Measurements from ENCODE around the gene KDM2A.
A peak's percentile ranks its signal among the peaks of the same experiment; 100 is the strongest.

KDM2A gene

DNA sequence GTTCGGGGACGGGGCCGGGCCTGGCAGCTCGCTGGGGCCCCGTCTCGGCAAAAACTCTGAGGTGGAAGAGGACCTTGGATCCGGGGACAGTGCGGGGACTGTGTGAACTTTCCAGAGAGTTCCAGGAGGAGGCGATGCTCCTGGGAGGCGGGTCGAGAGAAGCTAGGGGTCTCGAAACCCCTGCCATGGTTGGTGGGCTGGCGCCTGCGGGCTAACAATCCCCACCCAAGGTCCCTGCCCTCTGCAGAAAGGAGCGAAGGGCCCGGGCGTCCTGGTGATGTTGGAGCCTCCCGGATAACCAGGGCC, 142.5 kb downstream of the KDM2A start:
- Histone ChIP-seq H3K4me3 (replicated peaks; ENCODE audit: low read depth, low read length) (no peak overlapping the region), H3K27me3 (replicated peaks; ENCODE audit: control insufficient read depth, insufficient read depth, low read length) (no peaks in the 10 kb centered on the region), H3K36me3 (ENCODE audit: control insufficient read depth, insufficient read depth, low read length) (peaks cover 3% of the 10 kb centered on the region)
- TF ChIP-seq, protein P1, sequence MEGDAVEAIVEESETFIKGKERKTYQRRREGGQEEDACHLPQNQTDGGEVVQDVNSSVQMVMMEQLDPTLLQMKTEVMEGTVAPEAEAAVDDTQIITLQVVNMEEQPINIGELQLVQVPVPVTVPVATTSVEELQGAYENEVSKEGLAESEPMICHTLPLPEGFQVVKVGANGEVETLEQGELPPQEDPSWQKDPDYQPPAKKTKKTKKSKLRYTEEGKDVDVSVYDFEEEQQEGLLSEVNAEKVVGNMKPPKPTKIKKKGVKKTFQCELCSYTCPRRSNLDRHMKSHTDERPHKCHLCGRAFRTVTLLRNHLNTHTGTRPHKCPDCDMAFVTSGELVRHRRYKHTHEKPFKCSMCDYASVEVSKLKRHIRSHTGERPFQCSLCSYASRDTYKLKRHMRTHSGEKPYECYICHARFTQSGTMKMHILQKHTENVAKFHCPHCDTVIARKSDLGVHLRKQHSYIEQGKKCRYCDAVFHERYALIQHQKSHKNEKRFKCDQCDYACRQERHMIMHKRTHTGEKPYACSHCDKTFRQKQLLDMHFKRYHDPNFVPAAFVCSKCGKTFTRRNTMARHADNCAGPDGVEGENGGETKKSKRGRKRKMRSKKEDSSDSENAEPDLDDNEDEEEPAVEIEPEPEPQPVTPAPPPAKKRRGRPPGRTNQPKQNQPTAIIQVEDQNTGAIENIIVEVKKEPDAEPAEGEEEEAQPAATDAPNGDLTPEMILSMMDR (IDR thresholded peaks at IDR 0.05; ENCODE audit: insufficient read depth, low read length, poor library complexity, severe bottlenecking): no peak
- DNase-seq (ENCODE audit: extremely low read depth, insufficient read length): no peak

- no peak overlapping the region for H3K4me3 ChIP-seq (replicated peaks; ENCODE audit: low read depth, low read length)
- no peak for DNase-seq (ENCODE audit: extremely low read depth, insufficient read length)
- peaks cover 2% of the 10 kb centered on the region; the same call in 1 of the 2 replicates for H3K36me3 ChIP-seq (ENCODE audit: control insufficient read depth, insufficient read depth, low read length)
- H3K27me3 ChIP-seq (replicated peaks; ENCODE audit: control insufficient read depth, insufficient read depth, low read length): no peaks in the 10 kb centered on the region
- TF ChIP-seq, protein P1 (IDR thresholded peaks at IDR 0.05; ENCODE audit: insufficient read depth, low read length, poor library complexity, severe bottlenecking): no peak
These were observed 143.1 kb downstream of the KDM2A start for GRCh38 chr11:67261946-67262681.

- TF ChIP-seq, protein P1 (IDR thresholded peaks at IDR 0.05; ENCODE audit: insufficient read depth, low read length, poor library complexity, severe bottlenecking): peak; percentile 84
- no peaks in the 10 kb centered on the region for H3K36me3 ChIP-seq (ENCODE audit: control insufficient read depth, insufficient read depth, low read length)
- no peak overlapping the region for H3K4me3 ChIP-seq (replicated peaks; ENCODE audit: low read depth, low read length)
- DNase-seq (ENCODE audit: extremely low read depth, insufficient read length): peak; percentile 66
- no peaks in the 10 kb centered on the region for H3K27me3 ChIP-seq (replicated peaks; ENCODE audit: control insufficient read depth, insufficient read depth, low read length)
These were observed 143.9 kb downstream of the KDM2A start for GRCh38 chr11:67262731-67263675.

DNA sequence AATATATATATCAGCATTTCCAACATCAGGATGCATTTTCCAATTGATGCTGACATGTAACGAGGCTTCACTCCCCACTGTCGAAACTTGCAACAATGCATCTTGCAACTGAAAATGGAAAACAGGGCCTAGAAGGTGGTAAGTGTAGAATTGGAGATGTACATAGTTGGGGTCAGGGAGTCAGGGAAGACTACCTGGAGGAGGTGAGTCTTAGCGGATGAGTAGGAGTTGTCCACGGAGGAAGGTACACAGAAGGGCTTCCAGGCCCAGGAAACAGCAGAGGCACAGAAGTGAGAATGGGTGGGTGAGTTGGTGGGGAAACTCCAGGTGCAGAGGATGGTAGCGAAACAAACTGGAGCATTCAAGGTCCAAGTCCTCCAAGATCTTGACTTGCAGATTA, 145.2 kb downstream of the KDM2A start:
- DNase-seq (ENCODE audit: extremely low read depth, insufficient read length): no peak
- no peak overlapping the region for H3K4me3 ChIP-seq (replicated peaks; ENCODE audit: low read depth, low read length)
- no peaks in the 10 kb centered on the region for H3K27me3 ChIP-seq (replicated peaks; ENCODE audit: control insufficient read depth, insufficient read depth, low read length)
- TF ChIP-seq, protein P1 (IDR thresholded peaks at IDR 0.05; ENCODE audit: insufficient read depth, low read length, poor library complexity, severe bottlenecking): no peak
- peaks cover 3% of the 10 kb centered on the region; the same call in 1 of the 2 replicates for H3K36me3 ChIP-seq (ENCODE audit: control insufficient read depth, insufficient read depth, low read length)

DNA sequence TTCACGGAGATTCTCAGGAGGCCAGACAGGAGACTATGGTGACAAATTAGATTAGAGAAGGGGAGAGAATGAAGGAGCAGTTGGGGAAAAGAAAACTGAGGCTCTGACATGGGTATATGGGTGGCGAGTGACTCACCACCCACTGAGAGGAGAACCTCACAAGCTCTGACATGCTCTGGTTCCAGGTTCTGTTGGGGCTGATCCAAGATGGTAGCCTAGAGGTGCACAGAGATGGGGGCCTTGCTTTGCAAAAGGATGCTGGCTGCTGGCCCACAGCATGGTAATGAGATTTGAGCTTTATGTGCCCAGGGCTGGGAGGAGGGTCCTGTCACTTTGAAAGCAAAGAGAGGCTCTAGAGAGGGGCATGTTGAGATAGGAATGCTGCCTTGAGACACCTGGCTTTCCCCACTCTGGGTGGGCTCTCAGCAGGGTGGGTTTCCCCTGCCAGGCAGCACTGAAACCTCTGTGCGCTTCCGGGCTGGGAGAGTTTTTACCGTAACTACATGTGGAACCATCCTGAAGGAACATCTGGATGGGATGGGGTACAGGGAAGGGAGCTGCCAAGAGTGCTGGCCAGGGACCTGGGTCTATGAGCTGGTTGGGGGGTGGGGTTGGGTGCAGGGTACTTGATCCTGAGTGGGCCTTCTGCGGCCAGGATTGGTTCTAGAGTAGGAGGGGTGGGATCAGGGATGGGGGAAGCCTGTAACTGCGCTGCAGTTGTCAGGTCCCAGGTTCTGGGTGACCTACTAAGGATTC, 146.0 kb downstream of the KDM2A start:
- no peak for DNase-seq (ENCODE audit: extremely low read depth, insufficient read length)
- TF ChIP-seq, protein P1 (IDR thresholded peaks at IDR 0.05; ENCODE audit: insufficient read depth, low read length, poor library complexity, severe bottlenecking): no peak

More for the DNA sequence above, 146.0 kb downstream of the KDM2A start:
- Histone ChIP-seq H3K4me3 (replicated peaks; ENCODE audit: low read depth, low read length) (no peak overlapping the region), H3K27me3 (replicated peaks; ENCODE audit: control insufficient read depth, insufficient read depth, low read length) (no peaks in the 10 kb centered on the region), H3K36me3 (ENCODE audit: control insufficient read depth, insufficient read depth, low read length) (peaks cover 5% of the 10 kb centered on the region; the same call in 1 of the 2 replicates)
